ENCODE measurements around the gene TMEM11. TPM values are rescaled to one million over a fixed set of nuclear protein-coding genes. Genes with fewer than 3 reads are reported as not detected.

TMEM11 gene
- polyA plus RNA-seq, 6 donors from 2014 or later = 39.7 to 54.3 (median 42.7) TPM

Other genes starting within 250 kb of the TMEM11 start
- gene USP22, start 171.2 kb downstream of the TMEM11 start, polyA plus RNA-seq (ENCODE audit: low read depth in 6 of 6) = 10 to 100 TPM; 16.5 to 53.5 (median 48.4) TPM
- gene DHRS7B, start 87.2 kb downstream of the TMEM11 start, polyA plus RNA-seq (ENCODE audit: low read depth in 6 of 6) = 10 to 100 TPM in 2 of 6 donors, 1 to 10 TPM in 4; 3.9 to 11.7 (median 8.7) TPM
- 1 to 10 TPM in 3 of 6 donors, under 1 TPM in 2, not detected in 1; 0.52 to 2.2 (median 1.2) TPM for gene NATD1, start 39.2 kb upstream of the TMEM11 start, polyA plus RNA-seq (ENCODE audit: low read depth in 6 of 6)
- 100 to 1,000 TPM in 2 of 6 donors, 10 to 100 TPM in 4; 93.2 to 151 (median 99.7) TPM for gene MAP2K3, start 70.5 kb upstream of the TMEM11 start, polyA plus RNA-seq (ENCODE audit: low read depth in 6 of 6)
- gene KCNJ12, start 162.2 kb upstream of the TMEM11 start, polyA plus RNA-seq (ENCODE audit: low read depth in 6 of 6) = not detected

Measured in naive B cell (primary cell).